NCI-H1092 (cell line): ENCODE data around the gene TMEM63B.
"Not testable (repeated sequence)": the region's sequence is repeated elsewhere in the genome, so short reads cannot be mapped to it uniquely, and the experiment has no call there.

ENCODE experiments used
- DNase-seq: peaks from one replicate; lab custom pipeline; 2025; lab: John Stamatoyannopoulos, UW

The TMEM63B gene

DNA sequence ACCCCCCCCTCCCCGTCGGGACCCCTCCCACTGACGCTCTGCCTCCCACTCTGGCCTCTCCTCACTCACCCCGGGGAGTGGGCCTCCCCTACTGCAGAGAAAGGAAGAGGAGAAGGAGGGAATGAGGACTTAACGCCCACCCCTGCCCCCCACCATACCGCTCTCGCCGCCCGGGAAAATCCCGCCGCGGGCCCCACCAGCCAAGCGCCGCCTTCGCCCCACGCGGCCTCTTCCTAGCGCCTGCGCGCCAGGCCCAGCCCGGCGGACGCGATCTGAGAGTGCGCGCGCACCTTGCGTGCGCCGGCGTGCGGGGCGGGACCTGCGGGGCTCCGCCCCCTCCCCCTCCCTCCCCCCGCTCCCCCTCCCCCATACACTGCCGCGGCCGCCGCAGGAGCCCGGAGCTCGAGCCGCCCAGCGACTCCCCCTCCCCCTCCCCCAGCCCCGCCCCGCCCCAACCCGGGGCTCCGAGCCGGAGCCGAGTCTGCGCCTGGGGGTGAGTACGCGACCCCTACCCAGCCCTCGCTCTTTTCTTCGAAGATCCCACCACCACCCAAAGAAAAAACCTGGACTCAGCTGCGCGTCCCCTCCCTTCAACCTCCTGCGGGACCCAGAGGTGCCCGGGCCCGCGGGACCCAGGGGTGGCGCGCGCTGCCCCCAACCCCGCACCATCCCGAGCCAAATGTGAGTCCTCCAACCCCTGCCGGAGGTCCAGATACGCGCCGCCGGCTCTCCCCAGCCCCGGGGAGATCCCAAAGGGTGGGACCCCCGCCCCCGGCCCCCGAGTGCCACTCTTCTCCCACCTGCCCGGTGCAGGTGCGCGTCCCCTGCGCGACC is at the start of gene TMEM63B, which contains the start of gene MRPL14:
TSS of gene TMEM63B (plus strand) at position 369 of the 834 bp plus-strand sequence. CDS start 7,031 bp downstream, outside the sequence.
TSS of gene MRPL14 (minus strand) at position 267 of the 834 bp plus-strand sequence. CDS start 10,841 bp downstream, outside the sequence.
- peak; percentile 90 for DNase-seq

DNA sequence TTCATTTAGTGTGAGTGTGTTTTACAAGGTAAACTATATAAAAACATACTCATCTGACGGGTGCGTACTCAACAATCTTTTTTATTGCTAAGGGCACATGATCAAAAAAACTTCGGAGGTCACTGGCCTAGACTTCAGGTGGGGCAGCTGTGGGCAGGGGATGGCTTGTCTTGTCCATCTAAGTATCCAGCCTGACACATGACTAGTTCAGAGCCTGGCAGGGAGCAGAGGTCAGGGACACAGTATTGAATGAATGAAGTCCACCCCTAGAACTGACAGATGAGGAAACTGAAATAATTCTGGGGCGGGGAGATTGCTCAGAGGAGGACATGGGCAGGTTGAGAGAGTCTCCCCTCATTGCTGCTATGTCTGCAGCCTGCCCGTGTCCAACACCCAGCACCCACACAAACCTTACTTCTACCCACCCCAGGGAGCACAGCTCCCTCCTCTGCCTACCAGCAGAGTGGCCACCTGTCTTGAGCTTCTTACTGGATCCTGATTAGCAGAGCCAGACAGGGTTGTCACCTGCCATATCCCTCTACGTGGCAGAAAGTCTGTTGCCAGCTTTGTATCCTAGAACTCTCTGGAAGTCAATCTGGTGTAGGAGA is 49.0 kb upstream of the TMEM63B start:
- DNase-seq, result no peak

DNA sequence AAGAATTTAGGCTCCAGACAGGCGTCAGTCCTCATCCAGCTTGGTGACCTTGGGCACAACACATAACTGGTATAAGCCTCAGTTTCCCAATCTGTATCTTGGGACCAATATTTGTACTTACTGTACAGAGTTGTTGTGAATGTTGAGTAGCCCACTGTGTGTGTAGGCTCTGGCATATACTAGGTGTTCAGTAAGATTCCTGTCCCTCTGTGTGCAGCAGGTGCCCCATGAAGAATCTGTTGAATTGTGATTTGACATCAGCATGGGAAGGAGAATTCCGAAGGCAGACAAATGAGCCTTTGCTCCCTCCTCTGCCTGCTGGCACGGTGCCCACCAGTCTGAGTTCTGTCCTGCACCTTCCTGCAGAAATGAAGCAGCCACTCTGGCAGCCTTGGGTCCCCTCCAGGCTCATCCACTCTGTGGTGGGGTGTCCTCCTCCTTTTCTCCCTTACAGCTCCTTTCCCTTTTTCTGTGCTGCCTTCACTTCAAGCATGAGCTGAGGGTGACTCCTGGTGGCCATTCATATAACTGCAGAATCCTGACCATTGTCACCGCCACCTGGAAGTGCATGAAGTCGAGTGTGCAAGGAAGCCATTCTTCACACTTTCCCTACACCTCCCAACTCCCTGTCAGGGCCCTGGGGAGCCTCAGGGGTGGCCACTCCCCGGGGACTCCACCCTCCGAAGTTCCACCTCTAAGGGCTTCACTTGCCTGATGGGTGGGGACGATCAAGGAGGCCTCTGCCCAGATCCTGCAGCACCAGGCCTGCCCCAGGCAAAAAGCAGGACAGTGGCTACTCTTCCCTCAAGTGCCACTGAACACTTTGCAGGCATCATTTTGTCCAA is 48.3 kb upstream of the TMEM63B start:
- no peak for DNase-seq

DNA sequence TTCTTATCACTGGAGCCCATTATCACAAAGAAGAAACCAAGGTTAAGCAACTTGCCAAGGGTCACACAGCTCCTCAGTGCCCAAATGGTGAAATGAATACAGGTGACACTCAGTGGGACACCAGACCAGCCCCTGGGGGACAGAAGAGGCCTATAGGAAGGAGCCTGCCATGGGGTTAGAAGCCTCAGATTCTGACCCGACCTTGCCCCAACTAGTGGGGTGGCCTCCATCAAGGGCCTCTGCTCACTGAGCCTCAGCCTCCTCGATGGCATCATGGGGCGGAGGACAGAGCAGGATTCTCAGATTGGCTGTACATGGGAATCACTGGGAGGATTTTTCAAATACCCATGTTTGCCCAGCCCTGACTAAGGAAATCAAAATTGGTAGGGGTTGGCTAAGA is 47.7 kb upstream of the TMEM63B start:
- DNase-seq, result no peak

DNA sequence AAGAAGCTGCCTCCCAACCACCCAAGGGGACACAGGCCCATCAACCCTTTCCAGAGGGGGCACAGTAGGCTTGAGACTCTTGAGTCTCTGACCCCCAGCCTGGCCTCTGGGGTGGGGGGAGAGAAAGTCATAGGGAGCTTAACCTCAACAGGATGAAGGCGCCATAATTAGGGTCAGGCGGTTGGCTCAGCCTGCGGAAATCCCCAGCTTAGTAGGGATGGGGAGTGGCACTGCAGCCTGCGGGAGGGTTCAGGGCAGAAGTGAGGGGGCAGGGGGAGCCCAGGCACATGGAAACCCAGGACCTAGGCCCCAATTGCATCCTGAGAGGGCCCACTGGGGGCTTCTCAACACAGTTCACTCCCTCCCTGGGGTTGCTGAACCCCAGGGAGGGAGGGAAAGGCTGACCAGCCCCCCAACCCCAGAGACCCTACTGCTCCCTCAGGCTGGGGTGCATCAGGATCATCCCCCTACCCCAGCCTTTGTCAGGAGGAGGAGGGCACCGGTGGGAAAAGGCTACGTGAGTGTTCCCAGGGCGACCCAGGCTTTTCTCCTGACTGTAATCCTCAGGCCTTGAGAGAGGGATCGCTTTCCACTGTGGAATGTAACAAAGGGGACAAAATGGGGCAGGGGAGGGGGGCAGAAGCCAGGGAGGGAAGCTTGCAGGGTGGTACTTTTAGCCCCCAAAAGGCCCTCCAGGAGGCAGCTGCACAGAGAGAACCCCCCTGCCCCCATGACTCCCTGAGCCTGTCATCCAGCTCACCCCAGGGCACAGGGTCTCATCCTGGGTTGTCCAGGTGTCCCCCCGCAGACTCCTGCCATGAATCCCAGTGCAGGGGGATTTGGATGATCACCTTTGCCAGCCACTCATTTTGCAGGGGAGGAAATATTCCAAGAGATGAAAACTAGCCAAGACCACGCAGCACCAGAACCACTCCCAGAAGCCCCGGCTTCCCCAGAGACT is 46.5 kb upstream of the TMEM63B start:
- DNase-seq, result no peak

DNA sequence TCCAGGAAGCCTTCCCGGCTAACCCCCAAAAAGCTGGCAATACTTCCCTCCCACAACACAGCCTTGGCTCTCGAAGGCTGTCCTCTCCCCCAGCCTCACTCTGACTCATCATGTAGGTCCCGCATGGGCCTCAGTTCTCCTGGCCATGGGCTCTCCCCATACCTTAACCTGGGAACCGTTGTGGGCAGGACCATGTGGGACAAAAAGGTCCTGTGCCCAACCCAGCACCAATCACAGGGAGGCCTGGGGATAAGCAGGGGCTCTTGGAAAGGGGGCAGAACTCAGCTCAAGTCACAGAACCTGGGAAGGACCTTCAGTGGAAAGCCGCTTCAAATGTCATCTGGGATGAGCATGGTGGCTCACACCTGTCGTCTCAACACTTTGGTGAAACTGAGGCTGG is 45.6 kb upstream of the TMEM63B start:
- no peak for DNase-seq

DNA sequence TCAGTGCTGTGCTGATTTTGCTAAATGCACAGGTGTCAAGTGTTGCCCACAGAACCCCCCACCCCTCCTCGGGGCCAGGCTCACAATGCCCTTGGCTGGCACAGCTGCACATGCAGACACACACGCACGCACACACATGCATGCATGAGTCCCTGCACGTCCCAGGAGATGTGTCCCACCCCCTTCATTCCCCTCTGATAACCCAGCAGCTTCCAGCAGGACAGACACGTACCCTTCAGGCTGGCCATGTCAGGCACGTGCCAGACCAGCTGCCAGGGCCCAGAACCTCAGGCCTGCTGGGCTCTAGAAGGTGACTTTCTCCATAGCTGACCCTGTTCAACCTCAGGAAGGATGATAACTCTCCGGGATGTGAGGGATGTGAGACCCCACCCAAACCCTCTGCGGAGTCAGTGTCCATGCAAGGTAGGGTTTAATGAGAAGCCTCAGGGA is 44.5 kb upstream of the TMEM63B start:
- DNase-seq, result no peak

DNA sequence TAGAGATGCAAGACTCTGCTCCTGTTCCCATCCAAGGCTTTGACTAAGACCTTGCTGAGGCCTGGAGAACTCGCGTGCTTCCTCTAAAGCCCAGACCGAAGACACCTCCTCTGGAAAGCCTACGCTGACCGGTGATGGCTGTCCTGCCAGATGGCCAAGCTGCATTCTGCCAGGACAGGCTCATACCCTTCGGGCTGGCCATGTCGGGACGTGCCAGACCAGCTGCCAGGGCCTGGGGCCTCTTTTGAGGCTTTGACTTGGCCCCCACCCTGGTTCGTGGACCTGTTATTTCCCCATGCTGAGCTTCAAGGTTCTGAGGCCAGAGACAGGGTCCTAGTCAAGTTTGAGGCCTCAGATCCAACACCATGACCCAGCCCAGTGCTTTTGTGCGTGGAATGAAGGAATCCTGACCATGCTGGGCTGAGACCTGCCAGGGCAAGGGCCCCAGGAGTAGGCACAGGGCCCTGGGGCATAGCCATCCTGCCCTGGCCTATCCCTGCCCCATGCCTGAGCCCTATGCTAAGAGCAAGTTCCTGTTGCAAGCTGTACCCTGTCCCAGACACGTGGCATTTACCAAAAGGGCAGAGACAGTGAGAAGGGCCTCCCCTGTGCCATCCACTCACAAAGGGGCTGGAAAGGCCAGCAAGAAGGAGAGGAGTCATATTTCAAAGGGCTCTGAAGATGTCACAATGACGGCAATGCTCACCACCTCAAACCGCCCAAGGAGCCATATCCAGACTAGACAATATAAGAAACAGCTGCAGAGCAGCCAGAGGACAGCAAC is 42.9 kb upstream of the TMEM63B start:
- no peak for DNase-seq

DNA sequence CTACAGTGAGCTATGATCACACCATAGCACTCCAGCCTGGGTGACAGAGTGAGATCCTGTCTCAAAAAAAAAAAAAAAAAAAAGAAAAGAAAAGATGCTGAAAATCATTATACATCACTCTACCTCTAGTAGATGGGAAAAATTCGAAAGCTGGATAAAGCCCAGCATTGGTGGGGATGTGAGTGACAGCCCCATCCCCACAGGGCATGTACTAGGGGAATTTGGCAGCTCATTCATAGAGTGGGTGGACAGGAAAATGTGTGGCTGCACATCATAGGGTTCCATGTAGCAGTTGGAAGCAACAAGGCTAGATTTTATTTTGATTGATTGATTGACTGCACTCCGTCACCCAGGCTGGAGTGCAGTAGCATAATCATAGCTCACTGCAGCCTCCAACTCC is 42.1 kb upstream of the TMEM63B start:
- no peak for DNase-seq

DNA sequence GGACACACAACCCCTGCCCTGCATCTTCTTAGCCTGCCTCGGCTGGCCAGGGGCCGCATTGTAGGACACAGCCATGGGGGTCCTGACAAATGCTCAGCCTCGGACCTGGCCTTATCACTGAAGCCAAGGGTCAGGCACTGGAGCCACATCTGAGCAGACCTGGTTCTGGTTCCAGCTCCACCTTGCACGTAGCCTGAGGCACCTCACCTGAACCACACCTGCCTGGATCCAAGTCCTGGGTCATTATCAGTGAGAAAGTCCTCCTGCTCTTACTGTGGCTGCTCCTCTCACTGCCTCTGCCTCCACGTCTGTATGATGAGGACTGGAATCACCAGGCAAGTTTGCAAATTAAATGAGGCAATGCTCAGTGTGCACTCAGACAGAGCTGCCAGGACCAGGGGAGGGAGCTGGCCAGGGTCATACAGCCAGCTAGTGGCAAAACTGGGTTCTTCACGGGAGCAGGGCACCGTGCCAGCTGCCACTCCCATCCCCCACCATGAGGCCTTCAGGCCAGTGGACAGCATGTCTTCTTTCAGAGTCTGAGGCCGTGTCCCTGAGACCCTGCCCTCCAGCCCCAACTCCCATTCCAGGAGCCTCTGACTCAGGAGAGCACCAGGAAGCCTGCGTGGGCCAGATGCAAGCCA is 40.3 kb upstream of the TMEM63B start:
- DNase-seq, result no peak

DNA sequence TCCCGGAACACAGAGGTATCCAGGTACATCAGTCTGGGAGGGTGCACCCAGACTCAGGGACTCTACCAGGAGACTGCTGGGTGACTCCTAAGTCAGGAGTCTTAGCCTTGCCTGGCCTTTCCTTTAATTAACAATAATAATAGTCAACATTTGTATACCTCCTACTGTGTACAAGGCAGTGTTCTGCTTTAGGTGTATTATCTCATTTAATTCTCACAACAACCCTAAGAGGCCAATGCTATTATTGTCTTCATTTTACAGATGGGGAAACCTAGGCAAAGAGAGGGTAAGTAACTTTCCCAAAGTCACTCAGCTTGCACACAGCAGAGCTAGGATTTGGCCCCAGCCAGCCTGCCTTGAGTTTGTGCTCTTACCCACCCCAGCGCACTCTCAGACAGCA is 39.7 kb upstream of the TMEM63B start:
- no peak for DNase-seq

DNA sequence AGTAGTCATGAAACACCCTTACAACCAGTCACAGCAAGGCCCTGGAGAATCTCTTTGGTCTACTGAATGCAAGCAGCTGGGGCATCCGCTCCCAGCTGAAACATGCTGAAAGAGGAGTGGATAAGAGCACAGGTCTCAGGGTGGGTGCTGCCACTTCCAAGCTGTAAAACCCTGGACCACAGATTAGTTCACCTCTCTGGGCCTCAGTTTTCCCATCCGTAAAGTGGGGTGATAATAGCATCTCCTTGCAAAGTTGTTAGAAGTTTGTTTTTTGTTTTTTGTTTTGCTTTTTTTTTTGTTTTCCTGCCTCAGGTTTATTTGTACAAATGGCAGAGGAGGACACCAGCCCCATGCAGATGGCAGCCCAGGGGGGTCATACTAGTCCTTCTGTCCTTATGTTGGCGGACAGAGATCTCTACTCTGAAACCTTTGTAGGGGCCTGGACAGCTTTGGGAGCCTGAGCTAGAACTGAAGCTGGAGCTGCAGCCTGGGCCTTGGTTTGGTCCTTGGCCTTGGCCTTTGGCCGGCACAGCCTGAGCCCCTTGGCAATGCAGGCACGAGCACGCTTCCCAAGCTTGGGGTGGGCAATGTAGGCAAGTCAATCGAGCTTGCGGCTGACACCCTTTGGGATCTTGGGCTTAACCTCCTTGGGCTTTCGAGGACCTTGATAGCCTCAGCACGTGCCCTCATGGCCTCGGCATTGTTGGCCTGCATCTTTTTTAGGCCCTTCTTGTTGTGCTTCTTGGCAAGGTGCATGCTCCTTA is 38.3 kb upstream of the TMEM63B start:
- no peak for DNase-seq

DNA sequence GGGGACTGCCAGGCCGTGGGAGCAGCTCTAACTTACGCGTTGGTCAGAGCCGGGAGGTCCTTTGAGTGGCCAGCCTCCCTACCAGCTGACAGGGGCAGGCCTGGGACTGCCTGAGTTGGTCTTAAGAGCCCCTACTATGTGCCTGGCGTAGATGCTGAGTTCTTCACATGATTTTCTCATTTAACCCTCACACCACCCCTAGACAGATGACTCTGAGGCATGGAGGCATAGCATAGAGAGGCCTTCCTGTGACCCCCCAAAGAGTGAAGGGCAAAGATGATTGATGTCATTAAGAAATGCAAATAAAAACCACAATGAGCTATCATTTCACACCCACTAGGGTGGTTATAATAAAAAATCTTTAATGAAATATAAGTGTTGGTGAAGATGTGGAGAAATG is 36.9 kb upstream of the TMEM63B start:
- DNase-seq, result no peak

DNA sequence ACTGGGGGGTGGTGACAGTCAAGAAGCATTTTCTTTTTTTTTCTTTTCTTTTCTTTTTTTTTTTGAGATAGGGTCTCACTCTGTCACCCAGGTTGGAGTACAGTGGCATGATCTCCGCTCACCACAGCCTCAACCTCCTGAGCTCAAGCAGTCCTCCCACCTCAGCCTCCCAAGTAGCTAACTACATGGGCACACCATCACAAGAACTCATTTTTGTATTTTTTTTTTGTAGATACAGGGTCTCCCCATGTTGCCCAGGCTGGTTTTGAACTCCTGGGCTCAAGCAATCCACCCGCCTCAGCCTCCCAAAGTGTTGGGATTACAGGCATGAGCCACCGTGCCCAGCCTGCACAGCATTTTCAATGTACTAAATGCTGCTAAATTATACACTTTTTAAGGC is 36.0 kb upstream of the TMEM63B start:
- not testable (repeated sequence) for DNase-seq

DNA sequence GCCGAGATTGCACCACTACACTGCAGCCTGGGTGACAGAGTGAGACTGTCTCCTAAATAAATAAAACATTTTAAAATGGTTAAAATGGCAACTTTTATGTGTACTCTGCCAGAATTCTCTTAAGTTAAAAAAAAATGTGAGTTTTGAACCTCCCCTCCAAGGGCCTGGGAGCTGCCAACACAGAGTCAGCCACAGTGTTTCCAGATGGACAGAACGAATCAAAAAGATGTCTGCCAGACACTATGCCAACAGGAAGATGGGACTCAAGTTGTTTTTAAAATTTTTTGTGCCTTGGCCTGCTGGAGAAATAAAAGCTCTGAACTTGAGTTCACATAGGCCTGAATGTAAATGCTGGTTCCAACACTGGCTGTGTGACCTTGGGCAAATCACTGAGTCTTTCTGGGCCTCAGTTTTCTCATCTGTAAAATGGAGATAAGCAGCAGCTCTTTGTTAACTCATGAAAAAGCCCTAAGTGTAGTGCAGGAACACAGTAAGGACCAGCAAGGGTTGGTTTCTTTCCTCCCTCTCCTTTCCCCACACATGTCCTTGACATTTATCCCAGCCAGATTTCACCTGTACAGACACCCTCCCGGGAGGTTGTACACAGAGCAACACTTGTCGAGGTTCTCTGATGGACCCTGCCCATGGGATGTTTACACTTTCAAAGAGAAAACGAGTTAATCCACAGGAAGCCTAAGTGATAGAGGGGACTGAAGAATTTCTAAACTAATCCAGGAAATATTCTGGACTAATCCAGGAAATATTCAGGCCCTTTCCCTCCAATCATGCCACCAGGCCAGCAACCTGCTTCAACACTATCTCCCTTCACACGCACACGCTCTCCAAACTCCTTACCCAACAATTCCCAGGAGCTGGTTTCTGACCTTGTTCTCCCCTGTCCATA is 35.1 kb upstream of the TMEM63B start:
- DNase-seq, result no peak

DNA sequence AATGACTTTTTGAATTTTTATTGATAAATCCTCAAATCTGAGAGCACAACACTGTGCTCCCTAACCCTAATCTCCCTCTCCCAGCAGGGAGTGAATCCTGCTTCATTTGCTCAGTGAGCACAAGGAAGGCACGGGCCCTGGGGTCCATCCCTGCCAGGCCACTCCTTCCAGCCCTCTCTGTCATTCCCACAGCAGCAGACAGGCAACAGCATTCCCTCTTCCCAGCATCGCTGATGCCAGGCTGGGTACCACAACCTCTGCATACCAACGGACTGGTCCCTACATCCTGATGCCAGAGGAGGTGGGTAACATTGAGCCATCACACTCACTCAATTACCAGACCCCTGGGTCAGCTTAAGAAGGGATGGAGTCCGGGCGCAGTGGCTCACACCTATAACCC is 34.3 kb upstream of the TMEM63B start:
- DNase-seq, result no peak

DNA sequence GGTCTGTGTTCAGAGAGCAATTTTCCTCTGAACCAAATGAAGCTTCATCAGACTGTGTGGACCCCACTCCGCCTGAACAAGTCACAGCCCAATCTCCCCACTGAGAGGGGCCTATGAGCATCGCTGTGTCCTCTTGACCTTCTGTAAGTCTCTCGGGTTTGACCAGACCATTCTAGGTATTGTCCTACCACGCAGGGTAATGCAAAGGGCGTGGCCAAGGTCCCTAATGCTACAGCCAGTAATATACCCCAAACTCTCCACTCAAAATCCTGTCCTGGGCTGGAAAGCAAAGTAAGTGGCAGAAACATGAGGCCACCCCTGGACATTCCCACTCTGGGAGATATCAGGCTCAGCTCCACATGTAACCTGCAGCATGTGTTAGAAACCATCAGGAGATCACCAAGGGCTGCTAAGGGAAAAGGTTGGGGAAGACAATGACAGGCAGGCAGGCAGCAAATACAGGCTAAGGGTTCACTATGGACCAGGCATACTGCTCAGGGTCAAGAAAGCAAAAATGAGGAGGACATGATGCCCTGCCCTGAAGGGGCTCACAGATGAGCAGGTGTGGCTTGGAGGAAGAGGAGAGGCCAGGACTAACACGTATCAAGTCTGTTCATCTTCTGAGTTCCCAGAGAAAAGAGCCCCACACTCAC is 33.5 kb upstream of the TMEM63B start:
- DNase-seq, result no peak
